IMR-90 (cell line): ENCODE data around the gene SPDYE8.
"Not testable (repeated sequence)": the region's sequence is repeated elsewhere in the genome, so short reads cannot be mapped to it uniquely, and the experiment has no call there.

Source experiments
- CTCF ChIP-seq: conservative IDR thresholded peaks from 2 replicates; pipeline ENCODE4 v1.5.1; 2012; ENCODE audit warnings: mild to moderate bottlenecking, low read depth, low read length, improper control_type of control experiment
- ELK1 ChIP-seq: fragments of 150-350 bp; IDR thresholded peaks from 2 replicates; pipeline ENCODE4 v1.6.1; 2016; ENCODE audit warnings: low read depth, mild to moderate bottlenecking, low read length, moderate library complexity, borderline replicate concordance
- FOS ChIP-seq: fragments of 150-350 bp; IDR thresholded peaks from 2 replicates; pipeline ENCODE4 v1.6.1; 2016; ENCODE audit warnings: low read depth, low read length
- MXI1 ChIP-seq: IDR thresholded peaks from 2 replicates; pipeline ENCODE4 v1.6.1; 2012; ENCODE audit warnings: low read depth, mild to moderate bottlenecking, low read length, moderate library complexity, borderline replicate concordance
- POLR2A ChIP-seq: IDR thresholded peaks from 2 replicates; pipeline ENCODE4 v1.6.1; 2012; ENCODE audit warnings: mild to moderate bottlenecking, low read depth, low read length
- RFX5 ChIP-seq: IDR thresholded peaks from 2 replicates; pipeline ENCODE4 v1.8.0; 2012; ENCODE audit warnings: low read depth, mild to moderate bottlenecking, low read length, moderate library complexity

GRCh38 chr7:72980382-72980781 is 49.2 kb downstream of the SPDYE8 start:
- not testable (repeated sequence) for TF ChIP-seq CTCF, POLR2A, ELK1, FOS, RFX5, MXI1
